Stimulated activated CD4-positive, alpha-beta T cell treated with anti-CD3 and anti-CD28 coated beads, Interleukin-1b, Interleukin-23, amount 100 ng/mL, for 48 hours (primary cell): ENCODE measurements around the gene MGLL.
"Not testable (repeated sequence)": the region's sequence is repeated elsewhere in the genome, so short reads cannot be mapped to it uniquely, and the experiment has no call there.

ENCODE experiments used
- DNase-seq: peaks from one replicate; pipeline ENCODE4 v3.0.0-alpha.2; 2020

Gene MGLL

DNA sequence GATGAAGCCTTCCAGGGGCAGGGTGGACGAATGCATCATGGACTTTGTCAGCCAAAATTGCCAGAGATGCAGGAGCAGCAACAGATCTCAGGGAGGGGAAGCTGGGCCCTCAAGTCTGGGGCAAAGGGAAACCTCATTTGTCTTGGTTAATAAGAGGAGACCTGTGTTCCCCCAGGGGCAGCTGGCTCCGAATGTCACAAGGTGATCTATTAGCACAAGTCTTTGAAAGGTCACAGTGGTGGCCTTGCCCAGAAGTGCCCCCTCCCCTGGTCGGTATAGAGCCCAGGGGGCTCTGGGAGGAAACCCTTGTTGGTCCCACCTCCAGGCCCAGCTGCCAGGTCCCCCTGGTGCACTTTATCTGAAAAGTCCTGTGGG lies 103.4 kb downstream of the MGLL start:
- DNase-seq, result no peak

DNA sequence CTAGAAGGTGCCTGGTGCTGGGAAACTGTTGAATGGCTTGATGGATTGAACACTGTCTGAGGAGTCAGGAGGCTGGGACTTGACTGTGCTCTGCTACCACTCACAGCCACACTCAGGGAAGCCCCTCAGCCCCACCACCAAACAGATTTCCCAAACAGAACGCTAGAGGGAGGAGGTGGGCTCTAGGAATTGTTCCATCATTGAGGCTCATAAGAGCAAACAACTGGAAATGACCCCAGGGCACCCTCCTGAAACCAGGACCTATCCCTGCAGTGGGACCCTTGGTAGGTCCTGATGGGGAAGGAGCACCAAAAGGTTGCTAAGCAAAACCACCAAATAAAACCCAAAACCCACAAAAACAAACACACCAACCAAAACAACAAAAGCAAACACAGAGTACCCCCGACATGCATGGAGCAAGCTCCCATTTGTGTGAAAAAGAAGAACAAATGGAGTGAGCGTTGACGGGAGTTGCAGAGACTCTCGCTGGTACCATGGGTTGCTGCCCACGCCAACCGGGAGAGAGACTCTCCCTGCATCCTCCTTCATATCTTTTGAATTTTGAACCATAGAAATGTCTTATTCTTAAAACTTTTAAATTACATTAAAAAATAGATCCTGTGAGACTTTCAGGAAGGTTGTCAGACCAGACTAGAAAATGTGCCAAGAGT lies 103.9 kb downstream of the MGLL start:
- no peak for DNase-seq

DNA sequence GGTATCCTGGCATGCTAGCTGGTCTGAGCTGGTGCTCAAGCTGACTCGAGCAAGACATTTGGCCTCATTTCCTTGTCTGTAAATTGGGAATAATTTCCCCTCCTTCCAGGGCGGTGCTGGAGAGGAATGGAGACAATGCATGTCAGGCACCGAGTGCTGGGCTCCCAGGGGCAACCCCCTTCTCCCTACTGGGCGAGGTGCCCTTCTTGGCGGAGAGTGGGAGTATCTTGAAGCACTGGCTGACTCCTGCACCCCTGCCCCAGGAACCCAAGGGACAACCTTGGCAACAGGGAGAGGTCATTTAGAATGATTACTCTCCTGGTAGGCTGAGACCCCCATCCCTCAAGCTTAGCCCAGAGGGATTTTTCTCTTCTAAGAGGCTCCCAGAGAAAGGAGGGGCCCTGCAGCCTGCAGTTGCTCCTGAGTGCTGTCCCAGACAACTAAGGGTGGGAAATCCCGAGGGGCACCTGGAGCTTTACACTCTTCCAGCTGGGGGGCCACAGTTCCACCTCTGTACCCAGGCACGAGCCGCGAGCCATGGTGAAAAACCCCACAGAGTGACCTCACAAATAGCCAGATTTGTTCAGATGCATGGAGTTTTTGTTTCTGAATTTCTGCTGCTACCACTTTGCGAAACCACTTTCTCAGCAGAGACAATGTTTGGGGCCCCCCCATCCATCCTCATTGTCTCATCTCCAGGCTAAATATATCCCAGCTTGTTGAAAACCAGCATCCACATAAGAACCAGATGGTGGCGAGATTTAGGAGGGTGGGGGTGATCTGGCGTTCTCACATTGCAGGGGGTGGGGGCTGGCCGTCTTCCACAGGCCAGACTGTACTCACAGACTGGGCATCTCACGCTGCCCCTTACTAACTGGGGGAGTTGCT lies 104.7 kb downstream of the MGLL start:
- no peak for DNase-seq

DNA sequence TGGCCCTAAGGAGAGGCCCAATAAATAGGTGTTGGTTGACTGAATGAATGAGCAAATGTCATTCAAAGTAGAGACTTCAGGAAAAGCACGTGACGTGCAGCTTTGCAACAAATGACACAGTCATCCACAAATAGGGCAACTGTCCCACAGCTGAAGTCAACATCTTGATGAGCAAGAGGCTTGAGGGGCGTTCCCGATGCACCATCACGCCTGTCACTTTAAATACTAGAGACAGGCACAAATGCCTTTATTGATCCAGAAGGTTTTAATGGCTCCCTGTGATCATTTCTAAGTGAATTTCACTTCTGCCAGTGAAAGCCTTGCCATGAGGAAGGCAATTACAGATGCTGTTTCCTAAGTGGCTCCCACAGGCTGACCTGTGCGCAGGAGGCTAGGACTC lies 105.9 kb downstream of the MGLL start:
- DNase-seq, result no peak

DNA sequence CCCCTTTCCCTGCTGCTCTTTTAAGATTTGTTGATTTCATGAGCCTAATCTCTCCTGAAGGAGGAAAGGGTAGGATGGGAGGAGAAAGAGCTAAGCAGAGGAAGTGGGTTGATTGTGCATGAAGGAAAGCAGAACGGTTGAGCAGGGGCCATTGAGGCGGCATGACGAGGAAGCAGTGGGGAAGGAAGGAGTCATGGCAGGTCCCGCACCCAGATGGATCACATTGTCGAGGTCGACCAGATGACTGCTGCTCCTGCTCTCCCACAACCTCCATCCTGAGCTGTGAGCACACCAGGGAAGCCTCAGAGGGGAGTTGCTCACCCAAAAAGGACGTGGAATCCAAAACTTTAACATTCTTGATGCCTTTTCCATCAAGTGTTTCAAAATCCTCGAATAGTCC lies 106.8 kb downstream of the MGLL start:
- DNase-seq, result no peak

DNA sequence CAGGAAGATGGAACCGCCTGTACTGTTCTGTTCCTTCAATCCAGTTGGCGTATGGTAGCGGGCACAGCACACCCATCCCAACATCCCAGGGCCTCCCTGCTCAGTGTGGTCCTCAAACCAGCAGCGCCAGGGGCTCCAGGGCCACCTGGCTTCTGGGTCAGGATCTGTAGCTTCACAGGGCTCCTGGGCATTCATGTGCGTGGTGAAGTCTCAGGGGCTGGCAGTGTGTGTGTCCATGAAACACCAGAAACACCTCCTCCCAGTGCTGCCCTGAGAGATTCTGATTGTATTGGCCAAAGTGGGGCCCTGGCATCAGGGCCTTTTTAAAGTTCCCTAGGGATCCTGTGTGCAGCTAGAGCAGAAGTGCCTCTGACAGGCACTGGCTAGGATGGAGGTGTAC lies 107.4 kb downstream of the MGLL start:
- no peak for DNase-seq

DNA sequence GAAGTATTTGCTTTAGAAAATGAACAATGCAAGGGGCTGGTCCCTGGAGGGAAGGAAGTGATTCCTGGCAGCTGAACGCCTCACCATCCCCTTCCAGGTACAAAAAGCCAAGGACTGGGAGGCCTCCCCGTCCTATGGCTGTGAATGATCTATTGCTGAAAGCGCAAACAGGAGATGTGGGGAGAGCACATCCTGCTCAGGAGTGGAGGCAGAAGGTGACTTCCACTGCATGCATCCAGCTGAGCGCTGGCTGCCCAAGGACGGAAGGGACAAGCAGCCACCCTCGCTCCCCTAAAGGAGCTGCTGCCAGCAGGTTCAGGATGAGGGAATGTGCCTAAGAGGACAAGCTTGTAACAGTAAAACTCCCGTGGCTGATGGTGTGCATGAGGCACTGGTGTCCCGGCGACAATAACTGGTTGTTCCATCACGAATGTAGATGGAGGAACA lies 108.2 kb downstream of the MGLL start:
- no peak for DNase-seq

DNA sequence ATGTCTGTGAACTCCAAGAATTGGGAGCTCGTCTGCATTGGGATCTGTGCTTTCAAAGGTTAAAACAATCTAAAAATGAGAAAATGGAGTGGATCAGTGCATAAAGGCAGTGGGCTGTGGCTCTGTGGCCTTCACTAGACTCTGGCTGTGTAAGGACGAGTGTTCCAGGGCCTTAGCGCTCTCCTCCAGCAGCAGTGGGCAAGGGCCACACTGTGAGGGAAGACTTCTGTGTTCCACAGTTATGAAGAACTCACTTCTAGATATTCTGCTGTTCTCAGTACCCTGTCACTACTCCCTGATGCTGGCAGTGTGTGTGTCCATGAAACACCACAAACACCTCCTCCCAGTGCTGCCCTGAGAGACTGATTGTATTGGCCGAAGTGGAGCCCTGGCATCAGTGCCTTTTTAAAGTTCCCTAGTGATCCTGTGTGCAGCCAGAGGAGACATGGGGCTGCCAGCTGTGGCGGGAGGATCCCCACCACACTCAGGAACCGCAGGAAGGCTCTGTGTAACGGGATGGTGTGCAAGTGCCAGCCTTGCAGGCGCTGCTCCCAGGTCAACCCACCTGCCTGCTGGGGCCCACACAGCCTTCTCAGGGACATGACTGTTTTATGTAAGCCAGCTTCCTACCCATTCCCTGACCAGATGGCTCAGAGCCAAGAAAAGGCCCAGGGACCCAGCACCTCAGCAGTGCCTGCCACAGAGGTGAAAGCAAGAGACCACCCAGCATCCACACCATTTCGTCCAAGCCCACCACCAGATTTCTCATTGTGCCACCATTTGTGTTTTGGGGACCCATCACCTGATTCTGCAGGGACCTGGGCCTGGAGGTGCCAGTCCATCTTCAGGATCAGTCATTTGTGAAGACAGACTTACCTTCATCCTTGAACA lies 109.2 kb downstream of the MGLL start:
- no peak for DNase-seq

DNA sequence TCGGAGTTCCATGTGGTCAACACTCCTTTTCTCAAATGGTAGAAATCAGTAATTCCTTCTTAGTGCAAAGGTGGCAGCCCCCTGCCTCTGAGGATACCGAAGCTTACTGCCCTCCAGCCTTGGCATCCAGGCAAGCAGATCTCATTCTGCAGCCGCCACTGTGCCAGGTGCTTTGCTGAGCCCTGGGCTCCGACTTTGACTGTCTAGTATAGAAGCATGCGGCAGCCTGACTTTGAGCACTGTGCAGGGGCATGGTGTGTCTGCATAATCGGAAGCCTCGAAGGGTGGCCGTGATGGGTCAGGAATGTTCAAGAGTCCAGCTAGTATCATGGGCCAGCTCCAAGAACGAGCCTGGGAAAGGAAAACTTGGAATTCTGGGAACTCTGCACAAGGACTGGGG lies 109.9 kb downstream of the MGLL start:
- DNase-seq, result no peak

DNA sequence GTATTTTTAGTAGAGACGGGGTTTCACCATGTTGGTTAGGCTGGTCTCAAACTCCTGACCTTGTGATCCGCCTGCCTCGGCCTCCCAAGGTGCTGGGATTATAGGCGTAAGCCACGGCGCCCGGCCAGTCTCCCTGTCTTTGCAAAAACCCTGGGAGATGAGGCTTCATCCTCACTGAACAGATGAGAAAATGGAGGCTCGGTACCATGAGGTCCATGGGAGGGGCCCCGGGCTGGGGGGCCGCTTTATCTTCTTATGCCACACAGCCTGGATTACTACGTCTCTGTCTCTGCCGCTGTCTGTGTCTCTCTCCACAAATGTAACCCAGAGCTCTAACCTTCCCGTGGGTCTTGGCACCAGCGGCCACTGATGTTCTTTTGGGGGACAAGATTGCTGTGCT lies 110.4 kb downstream of the MGLL start:
- no peak for DNase-seq

DNA sequence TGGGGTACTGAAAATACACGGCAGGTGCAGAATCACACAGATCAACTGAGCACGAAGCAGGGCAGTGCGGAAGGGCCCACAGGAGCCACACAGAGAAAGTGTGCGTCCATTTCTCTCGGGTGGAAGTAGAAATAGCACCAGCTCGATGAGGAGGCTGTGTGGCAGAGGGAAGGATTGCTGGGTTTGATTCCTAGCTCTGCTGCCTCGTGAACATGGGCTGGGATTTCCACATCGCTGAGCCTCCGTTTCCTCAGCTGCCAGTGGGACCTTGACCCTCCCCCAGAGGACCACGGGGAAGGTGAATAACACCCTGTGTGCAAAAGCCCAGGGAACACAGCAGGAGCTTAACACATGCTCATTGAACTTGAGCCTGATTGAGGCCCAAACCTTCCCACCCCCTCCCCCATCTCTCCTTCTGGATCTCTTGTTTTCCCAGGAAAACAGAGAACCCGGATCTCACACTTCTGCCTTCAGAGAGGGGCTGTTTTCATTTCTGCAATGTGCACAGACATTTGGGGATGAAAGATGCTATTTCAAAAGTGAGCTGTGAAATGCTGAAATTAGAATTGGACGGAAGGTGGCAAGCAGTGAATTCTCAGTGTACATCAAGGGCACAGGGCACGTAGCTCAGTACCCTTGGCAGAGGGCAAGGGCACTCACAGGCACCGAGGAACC lies 111.2 kb downstream of the MGLL start:
- DNase-seq, result no peak

DNA sequence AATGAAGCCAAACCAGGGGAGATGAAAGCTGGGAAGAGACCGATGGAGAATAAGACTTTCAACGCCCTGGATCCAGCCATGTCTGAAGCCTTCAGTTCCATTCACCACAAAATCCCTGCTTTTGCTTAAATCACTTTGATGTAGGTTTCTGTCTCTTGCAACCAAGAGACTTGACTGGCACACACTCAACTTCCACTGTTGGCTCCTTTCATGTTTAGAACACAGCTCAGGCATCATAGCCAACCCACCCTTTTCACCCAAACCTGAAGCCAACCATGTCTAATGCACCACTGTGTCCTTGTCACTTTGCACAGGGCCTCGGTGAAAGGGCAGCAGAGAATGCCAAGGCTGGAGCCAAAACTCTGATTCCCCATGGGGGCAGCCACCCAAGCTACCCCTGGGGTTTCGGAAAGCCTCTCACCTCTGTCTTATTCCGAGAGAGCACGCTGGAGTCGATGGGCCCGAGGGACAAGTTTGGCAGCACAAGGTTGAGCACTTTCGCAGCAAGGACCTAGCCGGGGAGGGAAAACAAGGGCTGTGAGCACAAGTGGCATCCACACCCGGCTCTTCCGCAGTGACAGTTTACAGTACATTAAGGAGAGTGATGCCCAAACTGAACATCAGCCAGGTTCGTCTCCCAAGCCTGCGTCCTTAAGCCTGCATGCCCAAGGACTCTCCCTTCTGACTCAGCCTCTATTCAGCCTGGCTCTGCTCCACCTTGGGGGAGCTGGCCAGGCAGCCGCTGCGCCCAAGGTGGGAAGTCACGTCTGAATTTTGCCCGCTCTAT lies 112.0 kb downstream of the MGLL start:
- no peak for DNase-seq

DNA sequence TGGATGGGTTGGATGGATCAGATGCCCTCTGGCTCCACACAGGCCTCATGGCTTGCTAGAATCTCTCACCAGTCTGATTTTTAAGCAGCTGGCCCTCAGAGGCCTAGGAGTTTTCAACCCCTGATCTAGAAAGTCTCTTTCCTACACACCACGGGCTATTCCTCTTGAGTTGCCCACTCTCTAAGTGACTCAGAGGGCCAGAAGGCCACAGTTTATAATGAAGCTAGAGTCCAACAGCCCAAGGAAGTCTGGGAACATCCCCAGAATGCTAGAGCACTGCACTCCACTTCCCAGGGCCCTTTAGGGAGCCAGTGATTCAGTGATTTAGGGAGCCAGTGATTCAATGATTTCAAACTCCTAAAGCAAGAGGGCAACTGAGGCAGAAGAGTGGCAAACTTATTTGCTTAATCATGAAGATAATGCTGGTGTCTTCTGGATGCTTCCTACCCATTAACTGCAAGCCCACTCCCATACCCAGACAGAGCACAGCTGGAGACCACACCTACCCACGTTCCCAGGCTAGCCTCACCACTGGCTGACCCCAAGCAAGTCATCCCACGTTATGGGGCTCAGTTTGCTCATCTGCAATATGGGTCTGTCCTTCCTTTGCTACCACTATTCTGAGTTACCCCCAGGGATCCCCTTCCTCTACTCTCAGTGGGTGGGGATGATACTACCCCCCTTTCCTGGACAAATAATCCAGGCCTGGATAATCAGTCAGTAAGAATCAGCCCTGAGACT lies 112.8 kb downstream of the MGLL start:
- DNase-seq, result no peak

DNA sequence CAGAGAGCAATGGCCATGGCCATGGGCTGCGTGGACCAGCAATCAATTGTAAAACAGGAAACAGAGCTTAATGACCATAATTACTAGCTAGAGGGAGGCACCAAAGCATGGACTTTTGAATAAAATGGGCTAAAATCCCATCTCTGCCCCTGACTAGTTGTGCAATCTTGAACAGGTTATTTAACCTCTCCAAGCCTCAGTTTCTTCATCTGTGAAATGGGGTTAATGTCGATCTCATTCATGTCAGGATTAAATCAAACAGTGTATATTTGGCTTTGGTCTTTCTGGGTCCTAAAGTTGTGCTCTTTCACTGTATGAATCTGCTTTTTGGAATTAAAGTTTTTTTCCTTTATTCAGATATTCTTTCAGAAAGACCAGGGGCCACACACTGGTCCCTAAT lies 113.5 kb downstream of the MGLL start:
- no peak for DNase-seq

DNA sequence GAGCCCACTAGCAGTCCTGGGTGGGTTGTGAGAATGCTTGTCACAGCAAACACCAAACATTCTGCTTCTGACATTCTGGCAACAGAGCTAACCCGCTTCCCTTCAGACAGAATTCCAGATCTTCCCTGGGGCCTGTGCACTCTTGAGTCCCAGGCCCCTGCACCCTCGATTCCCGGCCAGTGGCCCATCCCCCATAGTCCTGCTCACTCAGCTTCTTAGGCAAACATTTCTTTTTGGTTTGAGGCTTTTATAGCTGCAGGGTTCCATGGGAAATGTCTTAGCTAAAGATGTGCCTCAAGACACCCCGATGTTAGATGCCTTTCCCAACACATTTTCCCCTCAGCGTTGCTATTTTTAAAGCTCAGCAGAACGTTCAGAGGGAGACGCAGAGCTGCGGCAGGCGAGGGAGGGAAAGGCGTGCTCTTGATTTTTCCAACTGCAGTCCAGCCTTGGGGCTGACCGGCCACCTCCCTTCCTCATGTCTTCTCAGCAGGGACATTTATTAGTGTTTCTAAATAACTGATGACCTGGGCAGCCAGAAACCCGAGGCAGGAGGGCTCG lies 114.4 kb downstream of the MGLL start:
- DNase-seq, result no peak

DNA sequence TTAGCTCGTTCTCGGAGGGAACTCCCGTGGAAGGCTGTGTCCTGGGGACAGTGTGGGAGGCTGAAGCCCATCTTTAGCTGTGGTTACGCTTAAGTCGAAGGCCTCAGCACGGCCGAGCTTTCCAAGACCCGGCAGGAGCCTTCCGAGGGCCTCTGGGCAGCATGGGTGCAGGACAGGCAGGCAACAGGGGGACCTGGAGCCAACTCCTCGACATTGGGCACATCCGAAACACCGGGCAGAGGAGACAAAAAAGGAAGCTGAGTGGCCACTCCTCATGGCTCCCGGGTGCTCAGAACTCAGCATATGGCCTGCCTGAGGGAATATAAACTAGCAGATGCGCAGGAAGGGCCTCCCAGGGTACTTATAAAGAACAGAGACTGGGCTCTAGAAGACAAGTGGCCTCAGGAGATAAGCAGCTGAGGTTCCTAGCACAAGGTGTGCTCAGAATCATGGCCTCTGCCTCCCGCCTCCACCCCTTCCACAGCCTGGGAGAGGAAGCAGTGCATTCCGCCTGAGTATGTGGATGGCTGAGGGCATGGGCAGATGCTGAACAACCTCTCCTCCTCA lies 115.4 kb downstream of the MGLL start:
- DNase-seq, result no peak

DNA sequence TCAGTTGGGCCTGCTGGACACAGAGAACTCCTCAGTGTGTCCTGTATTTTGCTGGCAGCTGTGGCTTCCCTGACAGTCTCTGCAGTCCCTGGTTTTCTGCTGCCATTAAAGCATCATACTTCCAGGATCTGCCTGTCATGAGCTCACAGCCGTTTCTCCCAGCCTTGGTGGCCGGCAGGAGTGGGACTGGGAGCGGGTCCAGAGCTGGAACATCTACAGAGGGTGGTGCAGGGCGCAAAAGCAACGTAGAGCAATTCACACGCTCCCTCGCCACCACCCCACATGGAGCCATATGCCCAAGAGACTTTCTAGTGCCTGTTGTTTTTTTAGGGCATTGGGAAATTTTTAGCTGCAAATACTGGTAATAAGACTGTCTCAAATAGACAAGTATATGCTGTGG lies 116.0 kb downstream of the MGLL start:
- no peak for DNase-seq

DNA sequence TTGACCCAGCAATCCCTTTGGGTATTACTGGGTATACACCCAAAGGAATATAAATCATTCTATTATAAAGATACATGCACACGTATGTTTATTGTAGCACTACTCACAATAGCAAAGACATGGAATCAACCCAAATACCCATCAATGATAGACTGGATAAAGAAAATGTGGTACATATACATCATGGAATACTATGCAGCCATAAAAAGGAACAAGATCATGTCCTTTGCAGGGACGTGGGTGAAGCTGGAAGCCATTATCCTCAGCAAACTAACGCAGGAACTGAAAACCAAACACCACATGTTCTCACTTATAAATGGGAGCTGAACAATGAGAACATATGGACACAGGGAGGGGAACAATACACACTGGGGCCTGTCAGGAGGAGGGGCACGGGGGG lies 117.5 kb downstream of the MGLL start:
- DNase-seq, result not testable (repeated sequence)

DNA sequence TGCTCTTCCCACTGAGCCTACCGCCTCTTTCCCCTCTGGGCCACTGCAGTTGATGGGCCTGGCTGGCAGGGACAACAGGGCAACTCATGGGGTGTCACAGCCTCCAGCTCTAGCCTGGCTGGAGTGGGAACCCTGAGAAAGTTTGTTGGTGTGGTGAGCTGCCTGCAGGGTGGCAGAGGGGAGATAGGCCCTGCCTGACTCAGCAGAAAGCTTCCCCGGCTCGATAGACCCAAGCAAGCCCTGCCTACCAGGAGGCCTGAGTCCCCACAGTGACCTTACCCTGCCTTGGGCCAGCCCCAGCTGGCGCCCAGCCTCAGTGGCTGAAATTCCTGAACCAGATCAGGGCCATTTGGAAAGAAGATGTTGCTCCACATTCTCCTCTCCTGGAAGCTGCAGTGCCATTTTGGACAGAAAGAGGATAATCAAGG lies 120.2 kb downstream of the MGLL start:
- DNase-seq, result no peak

DNA sequence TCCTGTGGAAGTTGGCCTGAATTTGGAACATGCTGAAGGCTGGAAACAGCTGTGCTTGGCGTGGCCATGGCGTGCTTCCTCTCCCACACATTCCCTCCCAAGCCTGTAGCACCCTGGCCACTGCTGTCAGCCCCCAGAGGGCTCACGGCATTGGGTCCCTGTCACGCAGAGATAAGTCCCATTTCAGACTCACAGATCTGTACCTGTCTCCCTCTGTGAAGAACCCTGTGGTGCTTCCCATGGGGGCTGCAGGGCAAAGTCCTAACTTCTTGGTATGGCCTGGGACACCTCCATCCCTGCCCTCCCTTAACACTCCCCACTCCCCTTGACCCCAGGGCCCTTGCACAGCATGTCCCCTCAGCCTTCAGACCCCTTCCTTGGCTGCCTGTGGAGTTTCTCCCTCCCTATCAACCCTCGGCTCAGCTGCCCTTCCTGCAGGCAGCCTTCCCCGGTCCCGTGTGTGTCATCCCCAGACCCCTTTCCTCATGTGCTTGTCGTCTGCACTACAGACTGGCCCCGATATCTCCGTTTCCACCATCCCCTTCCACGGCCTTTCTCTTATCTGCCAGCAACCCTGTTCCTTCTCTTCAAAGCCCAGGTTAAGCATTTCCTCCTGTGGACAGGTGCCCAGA lies 120.9 kb downstream of the MGLL start:
- no peak for DNase-seq
